ENCODE results near the gene ACVR1B. TPM values are rescaled to one million over a fixed set of nuclear protein-coding genes. Genes with fewer than 3 reads are reported as not detected.

The ACVR1B gene
- total RNA-seq, 1 donor from 2014 or later = 13.8 TPM

DNA sequence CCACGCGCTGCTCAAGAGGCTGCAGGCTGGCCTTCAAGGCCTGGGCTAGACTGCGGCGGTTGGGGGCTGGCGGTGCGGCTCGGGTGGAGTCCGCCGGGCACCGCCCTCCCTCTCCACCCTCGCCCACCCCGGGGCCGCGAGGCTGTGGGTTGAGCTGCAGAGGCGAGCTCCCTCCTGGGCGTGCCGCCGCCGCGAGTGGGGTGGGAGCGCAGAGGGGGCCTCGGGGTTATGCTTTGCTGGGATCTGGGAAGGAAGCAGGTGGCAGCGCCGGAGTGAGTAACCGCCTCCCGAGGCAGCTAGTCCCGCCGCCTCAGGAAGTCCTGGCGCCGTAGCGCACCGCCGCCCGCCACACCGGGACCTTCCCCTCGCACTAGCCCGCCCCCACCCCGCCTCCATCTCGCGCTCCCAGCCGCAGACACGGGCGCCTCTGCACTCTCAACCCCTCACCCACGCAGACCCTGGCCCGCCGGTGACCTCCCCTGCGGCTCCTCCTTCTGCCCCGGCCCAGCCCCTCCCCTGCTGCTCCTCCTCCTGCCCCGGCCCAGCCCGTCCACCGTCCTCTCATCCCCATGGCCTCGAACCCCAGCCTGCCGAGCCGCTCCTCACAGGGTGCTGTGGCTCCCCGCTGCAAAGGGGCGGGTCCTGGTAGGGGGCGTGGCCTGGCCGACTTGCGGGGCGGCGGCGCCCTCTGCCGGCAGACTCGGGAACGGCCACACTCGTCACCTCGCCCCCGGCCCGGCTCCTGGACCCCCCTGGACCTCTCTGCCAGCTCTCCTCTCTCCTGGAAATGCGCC, 71.9 kb downstream of the ACVR1B start:
- Mint-ChIP-seq H3K27ac (ENCODE audit: unreplicated experiment) (no peak overlapping the region), H3K36me3 (ENCODE audit: low read depth, unreplicated experiment) (no peaks in the 10 kb centered on the region), H3K9me3 (ENCODE audit: unreplicated experiment) (no peaks in the 10 kb centered on the region), H3K27me3 (ENCODE audit: low read depth, unreplicated experiment) (peaks cover 3% of the 10 kb centered on the region), H3K4me1 (ENCODE audit: low read depth, unreplicated experiment) (peaks cover 19% of the 10 kb centered on the region), H3K4me3 (ENCODE audit: unreplicated experiment) (peak overlapping the region; percentile 78)
- H3K79me2 ChIP-seq (ENCODE audit: insufficient read depth, low read length) = no peaks in the 10 kb centered on the region
- peak overlapping the region; percentile 89 for H3K4me2 ChIP-seq (ENCODE audit: low read length)
- no peak overlapping the region for H3K27ac ChIP-seq (ENCODE audit: low read depth, low read length)
- peak; percentile 59 for TF ChIP-seq EZH2 (IDR thresholded peaks at IDR 0.05; ENCODE audit: insufficient read depth, low read length)
- TF ChIP-seq, protein P1, sequence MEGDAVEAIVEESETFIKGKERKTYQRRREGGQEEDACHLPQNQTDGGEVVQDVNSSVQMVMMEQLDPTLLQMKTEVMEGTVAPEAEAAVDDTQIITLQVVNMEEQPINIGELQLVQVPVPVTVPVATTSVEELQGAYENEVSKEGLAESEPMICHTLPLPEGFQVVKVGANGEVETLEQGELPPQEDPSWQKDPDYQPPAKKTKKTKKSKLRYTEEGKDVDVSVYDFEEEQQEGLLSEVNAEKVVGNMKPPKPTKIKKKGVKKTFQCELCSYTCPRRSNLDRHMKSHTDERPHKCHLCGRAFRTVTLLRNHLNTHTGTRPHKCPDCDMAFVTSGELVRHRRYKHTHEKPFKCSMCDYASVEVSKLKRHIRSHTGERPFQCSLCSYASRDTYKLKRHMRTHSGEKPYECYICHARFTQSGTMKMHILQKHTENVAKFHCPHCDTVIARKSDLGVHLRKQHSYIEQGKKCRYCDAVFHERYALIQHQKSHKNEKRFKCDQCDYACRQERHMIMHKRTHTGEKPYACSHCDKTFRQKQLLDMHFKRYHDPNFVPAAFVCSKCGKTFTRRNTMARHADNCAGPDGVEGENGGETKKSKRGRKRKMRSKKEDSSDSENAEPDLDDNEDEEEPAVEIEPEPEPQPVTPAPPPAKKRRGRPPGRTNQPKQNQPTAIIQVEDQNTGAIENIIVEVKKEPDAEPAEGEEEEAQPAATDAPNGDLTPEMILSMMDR (IDR thresholded peaks at IDR 0.05; ENCODE audit: insufficient read depth, low read depth, low read length) = peak; percentile 46
- peak; percentile 25 for DNase-seq (ENCODE audit: low read depth)
- peak overlapping the region; percentile 81 for H2AFZ ChIP-seq (ENCODE audit: low read depth, low read length)
- peak overlapping the region; percentile 54 for H3K9ac ChIP-seq (ENCODE audit: low read length)
- H3K9me3 ChIP-seq (ENCODE audit: insufficient read depth, low read depth, low read length) = no peaks in the 10 kb centered on the region
- no peaks in the 10 kb centered on the region for H4K20me1 ChIP-seq (ENCODE audit: insufficient read depth, low read length)
- peaks cover 19% of the 10 kb centered on the region for H3K4me1 ChIP-seq (ENCODE audit: insufficient read depth, low read length)
- H3K27me3 ChIP-seq (ENCODE audit: insufficient read depth, low read length) = no peaks in the 10 kb centered on the region
- peak overlapping the region; percentile 42 for H3K4me3 ChIP-seq (ENCODE audit: insufficient read depth, low read depth, low read length)
- FAIRE-seq = no peak
- no peaks in the 10 kb centered on the region for H3K36me3 ChIP-seq (ENCODE audit: insufficient read depth, low read length)

DNA sequence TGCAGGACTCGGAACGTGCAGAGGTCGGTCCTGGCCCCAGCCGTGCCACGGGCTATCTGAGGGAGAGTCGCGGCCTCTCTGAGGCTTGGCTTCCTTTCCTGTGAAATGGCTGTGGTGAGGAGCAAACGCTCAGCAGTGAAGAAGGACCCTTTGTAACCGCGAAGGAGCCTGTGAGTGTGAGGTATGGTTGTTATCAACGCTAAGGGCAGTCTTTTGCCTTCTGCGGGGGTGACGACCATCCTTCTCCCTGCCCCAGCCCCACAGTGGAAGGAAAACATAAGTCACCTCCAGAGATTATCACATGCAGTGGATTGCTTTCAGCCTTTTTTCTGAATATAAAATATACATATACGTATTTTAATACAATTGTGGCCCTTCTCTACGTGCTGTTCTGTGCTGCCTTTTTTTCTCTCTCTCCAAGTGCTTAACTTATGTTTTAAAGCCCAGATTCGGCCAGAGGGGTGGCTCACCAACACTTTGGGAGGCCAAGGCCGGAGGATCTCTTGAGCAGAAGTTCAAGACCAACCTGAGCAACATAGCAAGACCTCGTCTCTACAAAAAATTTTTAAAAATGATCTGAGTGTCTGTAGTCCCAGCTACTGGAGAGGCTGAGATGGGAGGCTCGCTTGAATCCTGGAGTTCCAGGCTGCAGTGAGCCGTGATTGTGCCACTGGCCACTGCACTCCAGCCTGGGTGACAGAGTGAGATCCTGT, 72.6 kb downstream of the ACVR1B start:
- no peak for FAIRE-seq
- H3K4me2 ChIP-seq (ENCODE audit: low read length) = peak overlapping the region; percentile 89
- TF ChIP-seq, protein P1 (IDR thresholded peaks at IDR 0.05; ENCODE audit: insufficient read depth, low read depth, low read length) = no peak
- TF ChIP-seq EZH2 (IDR thresholded peaks at IDR 0.05; ENCODE audit: insufficient read depth, low read length) = no peak
- Mint-ChIP-seq H3K4me3 (ENCODE audit: unreplicated experiment) (peak overlapping the region; percentile 78), H3K4me1 (ENCODE audit: low read depth, unreplicated experiment) (peaks cover 16% of the 10 kb centered on the region), H3K27me3 (ENCODE audit: low read depth, unreplicated experiment) (peaks cover 3% of the 10 kb centered on the region), H3K9me3 (ENCODE audit: unreplicated experiment) (no peaks in the 10 kb centered on the region), H3K36me3 (ENCODE audit: low read depth, unreplicated experiment) (no peaks in the 10 kb centered on the region), H3K27ac (ENCODE audit: unreplicated experiment) (no peak overlapping the region)
- peaks cover 17% of the 10 kb centered on the region for H3K4me1 ChIP-seq (ENCODE audit: insufficient read depth, low read length)
- no peak overlapping the region for H3K27ac ChIP-seq (ENCODE audit: low read depth, low read length)
- peak overlapping the region; percentile 28 for H3K9ac ChIP-seq (ENCODE audit: low read length)
- H3K79me2 ChIP-seq (ENCODE audit: insufficient read depth, low read length) = no peaks in the 10 kb centered on the region
- H3K9me3 ChIP-seq (ENCODE audit: insufficient read depth, low read depth, low read length) = no peaks in the 10 kb centered on the region
- H3K27me3 ChIP-seq (ENCODE audit: insufficient read depth, low read length) = no peaks in the 10 kb centered on the region
- H2AFZ ChIP-seq (ENCODE audit: low read depth, low read length) = peak overlapping the region; percentile 81
- H3K4me3 ChIP-seq (ENCODE audit: insufficient read depth, low read depth, low read length) = no peak overlapping the region
- peak; percentile 18 for DNase-seq (ENCODE audit: low read depth)
- no peaks in the 10 kb centered on the region for H3K36me3 ChIP-seq (ENCODE audit: insufficient read depth, low read length)
- H4K20me1 ChIP-seq (ENCODE audit: insufficient read depth, low read length) = no peaks in the 10 kb centered on the region

Measured in astrocyte (in vitro differentiated cells and primary cell).